BJ (cell line): ENCODE results near the gene FAM185A. TPM values are rescaled to one million over a fixed set of nuclear protein-coding genes. Genes with fewer than 3 reads are reported as not detected.

ENCODE experiments used
- CTCF ChIA-PET: fragments of 350-600 bp; formaldehyde crosslinking; extraction: SDS; loops from one replicate; lab custom pipeline; 2021; ENCODE audit warnings: antibody characterized with exemption, inconsistent platforms; lab: Yijun Ruan, JAX
- POLR2A ChIA-PET: fragments of 300-600 bp; sonication (Branson Sonifier 250); formaldehyde crosslinking; extraction: SDS; loops from one replicate; lab custom pipeline; 2021; ENCODE audit warnings: antibody characterized with exemption; lab: Charles Lee
- DNase-seq: peaks from one replicate; pipeline ENCODE4 v3.0.0-alpha.2; 2011; ENCODE audit warnings: low read depth
- H3K27me3 ChIP-seq: 2 replicates; pipeline ENCODE4 v1.6.0; 2011; ENCODE audit warnings: low read length; ENCODE audit not compliant: control insufficient read depth, insufficient read depth
- H3K36me3 ChIP-seq: 2 replicates; pipeline ENCODE4 v1.5.1; 2011; ENCODE audit warnings: low read length; ENCODE audit not compliant: control insufficient read depth, insufficient read depth
- H3K4me3 ChIP-seq: 2 replicates; pipeline ENCODE4 v1.5.1; 2011; ENCODE audit warnings: low read depth, mild to moderate bottlenecking, control low read depth, low read length
- CTCF ChIP-seq: IDR thresholded peaks from 2 replicates; pipeline ENCODE4 v1.5.1; 2011; ENCODE audit warnings: low read depth, mild to moderate bottlenecking, control low read depth, inconsistent platforms, low read length, moderate library complexity; ENCODE audit not compliant: insufficient read depth
- polyA plus RNA-seq: library from polyadenylated mRNA; depleted of rRNA; stranded (reverse); fragments of >200 nt; gene quantifications from 2 replicates; pipeline ENCODE4 v1.2.3, GENCODE V29; 2011

FAM185A gene
- polyA plus RNA-seq, 1 experiment: 3.0 TPM

- no peak overlapping the region for H3K4me3 ChIP-seq
- ChIA-PET POLR2A (no interaction called here), CTCF (no interaction called here)
- DNase-seq: no peak
- no peak for TF ChIP-seq CTCF
- H3K36me3 ChIP-seq: no peaks in the 10 kb centered on the region
- no peaks in the 10 kb centered on the region for H3K27me3 ChIP-seq
These were observed 92.5 kb downstream of the FAM185A start for GRCh38 chr7:102841290-102841689.

- POLR2A ChIA-PET: no interaction called here
- Histone ChIP-seq H3K4me3 (no peak overlapping the region), H3K27me3 (no peaks in the 10 kb centered on the region), H3K36me3 (no peaks in the 10 kb centered on the region)
- DNase-seq: no peak
- no peak for TF ChIP-seq CTCF
- CTCF ChIA-PET: no interaction called here
These were observed 93.5 kb downstream of the FAM185A start for GRCh38 chr7:102842284-102842683.

GRCh38 chr7:102843850-102844249, 95.1 kb downstream of the FAM185A start:
- ChIA-PET POLR2A (no interaction called here), CTCF (no interaction called here)
- DNase-seq: no peak
- Histone ChIP-seq H3K4me3 (no peak overlapping the region), H3K27me3 (no peaks in the 10 kb centered on the region), H3K36me3 (no peaks in the 10 kb centered on the region)
- TF ChIP-seq CTCF: no peak

- CTCF ChIA-PET: no interaction called here
- DNase-seq: no peak
- H3K4me3 ChIP-seq: no peak overlapping the region
- H3K36me3 ChIP-seq: no peaks in the 10 kb centered on the region
- POLR2A ChIA-PET: no interaction called here
- H3K27me3 ChIP-seq: no peaks in the 10 kb centered on the region
- no peak for TF ChIP-seq CTCF
These were observed 96.5 kb downstream of the FAM185A start for GRCh38 chr7:102845346-102845745.

GRCh38 chr7:102849079-102849478, 100.3 kb downstream of the FAM185A start:
- Histone ChIP-seq H3K4me3 (no peak overlapping the region), H3K36me3 (no peaks in the 10 kb centered on the region), H3K27me3 (no peaks in the 10 kb centered on the region)
- ChIA-PET CTCF (no interaction called here), POLR2A (no interaction called here)
- peak; percentile 54 for DNase-seq
- TF ChIP-seq CTCF: no peak
